ENCODE measurements around the gene JARID2.

Gene JARID2

GRCh38 chr6:15427331-15428070 is 181.6 kb downstream of the JARID2 start:
- no peak for DNase-seq

GRCh38 chr6:15429141-15430110 is 183.6 kb downstream of the JARID2 start:
- no peak for DNase-seq

GRCh38 chr6:15430186-15430585 is 184.3 kb downstream of the JARID2 start:
- no peak for DNase-seq

- DNase-seq, result no peak
Measured at GRCh38 chr6:15430931-15431405, 185.1 kb downstream of the JARID2 start.

GRCh38 chr6:15431762-15432483 is 186.1 kb downstream of the JARID2 start:
- no peak for DNase-seq

GRCh38 chr6:15433511-15433861 is 187.6 kb downstream of the JARID2 start:
- DNase-seq, result no peak

GRCh38 chr6:15434263-15434662 is 188.4 kb downstream of the JARID2 start:
- no peak for DNase-seq

- no peak for DNase-seq
Measured at GRCh38 chr6:15434823-15435380, 189.0 kb downstream of the JARID2 start.

GRCh38 chr6:15435468-15435867 is 189.6 kb downstream of the JARID2 start:
- DNase-seq, result no peak

GRCh38 chr6:15436451-15436850 is 190.6 kb downstream of the JARID2 start:
- no peak for DNase-seq

- DNase-seq, result no peak
Measured at GRCh38 chr6:15437090-15437635, 191.3 kb downstream of the JARID2 start.

GRCh38 chr6:15439410-15440025 is 193.6 kb downstream of the JARID2 start:
- no peak for DNase-seq

GRCh38 chr6:15440040-15440439 is 194.2 kb downstream of the JARID2 start:
- no peak for DNase-seq

- DNase-seq, result no peak
Measured at GRCh38 chr6:15441215-15441868, 195.5 kb downstream of the JARID2 start.

GRCh38 chr6:15441981-15442380 is 196.1 kb downstream of the JARID2 start:
- no peak for DNase-seq

- DNase-seq, result no peak
Measured at GRCh38 chr6:15442467-15442866, 196.6 kb downstream of the JARID2 start.

- DNase-seq, result no peak
Measured at GRCh38 chr6:15443119-15443830, 197.4 kb downstream of the JARID2 start.

GRCh38 chr6:15444081-15444731 is 198.3 kb downstream of the JARID2 start:
- DNase-seq, result no peak

- peak; percentile 5 for DNase-seq
Measured at GRCh38 chr6:15444881-15445280, 199.0 kb downstream of the JARID2 start.

GRCh38 chr6:15447546-15448267 is 201.8 kb downstream of the JARID2 start:
- no peak for DNase-seq
